Panc1 (cell line): Measurements from ENCODE around the gene FAM98C. TPM values are rescaled to one million over a fixed set of nuclear protein-coding genes. Genes with fewer than 3 reads are reported as not detected.

Source experiments
- ATAC-seq: fragments of 200-7000 bp; cut with Tn5 transposase; 2 replicates; pipeline ENCODE4 v1.9.1; 2020; ENCODE audit warnings: mild to moderate bottlenecking, moderate library complexity
- BruUV-seq: library from RNA; stranded (reverse); fragments of 400-500 nt; replicated peaks from 2 replicates; lab custom pipeline; 2021; lab: Mats Ljungman, UMichigan
- CTCF ChIA-PET: fragments of 300-600 bp; sonication (Branson Sonifier 250); formaldehyde crosslinking; loops from one replicate; lab custom pipeline; 2022; ENCODE audit warnings: antibody characterized with exemption; lab: Charles Lee
- POLR2A ChIA-PET: fragments of 300-600 bp; sonication (Branson Sonifier 250); formaldehyde crosslinking; loops from one replicate; lab custom pipeline; 2022; ENCODE audit warnings: antibody characterized with exemption; lab: Charles Lee
- DNase-seq: peaks from one replicate; pipeline ENCODE4 v3.0.0-alpha.2; 2010; ENCODE audit warnings: low read depth, low spot score
- H3K27ac ChIP-seq: 2 replicates; pipeline ENCODE4 v1.5.1; 2011; ENCODE audit warnings: mild to moderate bottlenecking, low read length, inconsistent platforms
- H3K27me3 ChIP-seq: fragments of 200-500 bp; sonication (Bioruptor generic); 2 replicates; pipeline ENCODE4 v1.6.0; 2014; ENCODE audit warnings: low read length, inconsistent platforms; ENCODE audit not compliant: control insufficient read depth, insufficient read depth
- H3K36me3 ChIP-seq: fragments of 200-500 bp; sonication (Bioruptor generic); 2 replicates; pipeline ENCODE4 v1.5.1; 2014; ENCODE audit warnings: inconsistent platforms, mild to moderate bottlenecking, low read length, moderate library complexity; ENCODE audit not compliant: control insufficient read depth, insufficient read depth
- H3K4me1 ChIP-seq: 2 replicates; pipeline ENCODE4 v1.5.1; 2011; ENCODE audit warnings: inconsistent platforms, mild to moderate bottlenecking, low read length, moderate library complexity; ENCODE audit not compliant: control insufficient read depth, insufficient read depth
- H3K4me3 ChIP-seq, 2 experiments: 2 replicates each; pipeline ENCODE4 v1.5.1; 2011 to 2012; ENCODE audit warnings: low read depth in 2 of 2, low read length in 2 of 2, mild to moderate bottlenecking in 2 of 2, inconsistent platforms in 1 of 2, moderate library complexity in 1 of 2
- H3K9me3 ChIP-seq: fragments of 200-500 bp; sonication (Bioruptor generic); 2 replicates; pipeline ENCODE4 v1.5.1; 2014; ENCODE audit warnings: low read depth, mild to moderate bottlenecking, inconsistent platforms, low read length, moderate library complexity; ENCODE audit not compliant: control insufficient read depth, insufficient read depth
- CTCF ChIP-seq: fragments of 450-650 bp; IDR thresholded peaks from 2 replicates; pipeline ENCODE4 v1.5.1; 2017; ENCODE audit warnings: mild to moderate bottlenecking
- POLR2AphosphoS5 ChIP-seq: IDR thresholded peaks from 2 replicates; pipeline ENCODE4 v1.6.1; 2012; ENCODE audit warnings: mild to moderate bottlenecking, low read depth, low read length, moderate library complexity
- REST ChIP-seq, 2 experiments: IDR thresholded peaks; 2 replicates each; pipeline ENCODE4 v1.6.1; 2011 to 2012; ENCODE audit warnings: low read depth in 2 of 2, control low read depth in 1 of 2, low read length in 1 of 2, mild to moderate bottlenecking in 1 of 2, moderate library complexity in 1 of 2; ENCODE audit not compliant: insufficient read depth in 1 of 2
- SIN3A ChIP-seq: IDR thresholded peaks from 2 replicates; pipeline ENCODE4 v1.6.1; 2012; ENCODE audit warnings: low read depth, mild to moderate bottlenecking, low read length, moderate library complexity, borderline replicate concordance; ENCODE audit not compliant: insufficient read depth
- TCF7L2 ChIP-seq: IDR thresholded peaks from 2 replicates; pipeline ENCODE4 v1.6.1; 2011; ENCODE audit warnings: mild to moderate bottlenecking, low read depth, low read length, inconsistent platforms
- in situ Hi-C: cut with HindIII; loops from 2 replicates; pipeline ENCODE4 v1.10.0; 2016; ENCODE audit warnings: low sequenced_read_pairs, low pct_unique_long_range_greater_than_20kb
- intact Hi-C: fragments of 100-400 bp; cut with micrococcal nuclease; formaldehyde crosslinking; loops from one replicate; pipeline ENCODE4 v1.10.0; 2022; ENCODE audit not compliant: unreplicated experiment
- total RNA-seq: library from RNA; stranded (reverse); gene quantifications from one replicate; pipeline ENCODE4 v1.2.1, GENCODE V29; 2021; ENCODE audit not compliant: unreplicated experiment

The FAM98C gene
- total RNA-seq, 1 experiment from 2014 or later = 24.7 TPM

- ChIA-PET POLR2A (no interaction called here), CTCF (no interaction called here)
- DNase-seq = no peak
- BruUV-seq = no TSS peak
- Histone ChIP-seq H3K27me3 (peaks cover 10% of the 10 kb centered on the region), H3K36me3 (no peaks in the 10 kb centered on the region), H3K9me3 (no peaks in the 10 kb centered on the region), H3K4me1 (0 out of 2 replicates have a peak, but pooled peaks cover 3% of the 10 kb centered on the region), H3K27ac (no peak overlapping the region), H3K4me3 (no peak overlapping the region)
- in situ Hi-C loops = no loop called here
- intact Hi-C loops = no loop called here
- no peak for TF ChIP-seq REST (IDR thresholded peaks at IDR 0.05; ENCODE audit: insufficient read depth in 1 of 2, low read depth in 2 of 2, low read length in 1 of 2)
- no peak for TF ChIP-seq POLR2AphosphoS5
- TF ChIP-seq TCF7L2 = no peak
- no peak for TF ChIP-seq CTCF
- TF ChIP-seq SIN3A = no peak
- no peak for ATAC-seq
These were observed 44.8 kb upstream of the FAM98C start for GRCh38 chr19:38358071-38358470.

GRCh38 chr19:38359242-38360021, 43.5 kb upstream of the FAM98C start:
- BruUV-seq = no TSS peak
- DNase-seq = no peak
- no peaks in the 10 kb centered on the region for H3K9me3 ChIP-seq
- H3K4me3 ChIP-seq = no peak overlapping the region
- ATAC-seq = no peak
- ChIA-PET CTCF (no interaction called here), POLR2A (interaction anchor here (0.9 kb wide), 1 partner anchor 17 kb away, joined by 3 read pairs; no protein-coding TSS in a partner anchor)
- no peak for TF ChIP-seq CTCF
- TF ChIP-seq SIN3A = no peak
- no peak for TF ChIP-seq POLR2AphosphoS5
- TF ChIP-seq TCF7L2 = peak; percentile 51; the same call in 1 of the 2 replicates
- TF ChIP-seq REST (IDR thresholded peaks at IDR 0.05; ENCODE audit: insufficient read depth in 1 of 2, low read depth in 2 of 2, low read length in 1 of 2) = no peak
- H3K4me1 ChIP-seq = 0 out of 2 replicates have a peak, but pooled peaks cover 3% of the 10 kb centered on the region
- H3K36me3 ChIP-seq = no peaks in the 10 kb centered on the region
- in situ Hi-C loops (no loop called here), intact Hi-C loops (no loop called here)
- H3K27ac ChIP-seq = no peak overlapping the region
- peaks cover 10% of the 10 kb centered on the region for H3K27me3 ChIP-seq
